GM19193 (cell line): Measurements from ENCODE around the gene COL6A1.

Experiments used
- POLR2A ChIP-seq: IDR thresholded peaks from 4 replicates; pipeline ENCODE4 v1.6.1; 2011; ENCODE audit not compliant: insufficient read depth, insufficient read length; ENCODE audit errors: extremely low read depth

The COL6A1 gene

GRCh38 chr21:45992301-45993209 is 11.0 kb downstream of the COL6A1 start:
- TF ChIP-seq POLR2A, result no peak

- no peak for TF ChIP-seq POLR2A
These were observed 11.9 kb downstream of the COL6A1 start for GRCh38 chr21:45993210-45994085.

GRCh38 chr21:45994086-45994661 is 12.6 kb downstream of the COL6A1 start:
- no peak for TF ChIP-seq POLR2A

GRCh38 chr21:45994759-45995685 is 13.5 kb downstream of the COL6A1 start:
- no peak for TF ChIP-seq POLR2A

DNA sequence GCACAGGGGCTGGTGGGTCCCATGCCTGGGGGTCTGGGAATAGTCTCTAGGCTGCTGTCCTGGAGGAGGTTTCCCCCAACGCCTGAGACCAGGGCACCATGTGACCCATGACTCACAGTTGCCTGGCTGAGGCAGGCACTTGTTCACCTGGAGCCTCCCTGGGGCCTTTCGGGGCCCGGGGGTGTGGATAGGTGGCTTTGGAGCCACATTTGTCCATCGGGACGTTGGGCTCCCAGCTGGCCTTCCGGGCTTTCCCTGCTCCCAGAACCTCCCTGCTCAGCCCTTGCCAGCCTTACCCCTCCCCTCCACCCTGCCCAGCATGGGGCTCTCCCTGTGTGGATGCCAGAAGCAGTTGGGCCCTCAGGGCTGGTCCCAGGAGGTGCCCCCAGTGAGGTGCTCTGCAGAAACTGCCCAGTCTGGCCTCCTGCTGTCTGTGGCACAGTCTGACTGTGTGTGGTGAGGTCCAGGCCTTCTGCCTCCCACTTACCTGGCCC is 14.2 kb downstream of the COL6A1 start:
- TF ChIP-seq POLR2A, result no peak

GRCh38 chr21:45996311-45997204 is 15.0 kb downstream of the COL6A1 start:
- TF ChIP-seq POLR2A, result no peak

- TF ChIP-seq POLR2A, result no peak
These were observed 15.6 kb downstream of the COL6A1 start for GRCh38 chr21:45997205-45997494.

DNA sequence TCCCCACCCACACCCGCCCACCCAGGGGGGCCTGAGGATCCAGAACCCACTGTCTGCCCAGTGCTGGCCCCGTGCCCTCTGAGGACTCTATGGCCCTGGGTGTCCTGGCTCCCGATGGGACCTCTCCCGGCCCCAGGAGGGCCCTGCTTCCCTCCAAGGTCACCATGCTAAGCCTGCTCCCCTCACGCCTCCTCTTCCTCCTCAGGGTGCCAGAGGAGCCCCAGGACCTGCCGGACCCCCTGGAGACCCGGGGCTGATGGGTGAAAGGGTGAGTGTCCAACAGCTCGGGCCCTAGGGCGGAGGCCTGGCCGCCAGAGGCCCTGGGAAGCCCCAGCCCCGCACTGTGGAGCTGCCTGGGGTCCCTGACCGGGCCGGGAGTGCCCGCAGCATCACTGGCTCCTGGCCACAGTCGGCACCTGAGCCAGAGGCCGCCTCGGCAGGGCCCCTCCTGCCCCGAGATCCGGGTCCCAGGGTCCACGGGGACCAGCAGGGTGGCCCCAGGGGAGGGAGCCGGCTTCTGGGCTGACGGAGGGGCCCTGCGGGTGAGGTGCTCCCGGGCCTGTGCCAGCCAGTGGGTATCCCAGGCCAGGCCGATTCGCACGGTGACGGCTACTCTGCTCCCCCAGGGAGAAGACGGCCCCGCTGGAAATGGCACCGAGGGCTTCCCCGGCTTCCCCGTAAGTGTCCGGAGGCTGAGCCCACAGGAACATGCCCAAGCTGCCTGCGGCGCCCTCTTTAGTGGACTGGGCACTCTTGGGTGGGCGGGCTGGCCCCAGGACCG is 16.1 kb downstream of the COL6A1 start:
- TF ChIP-seq POLR2A, result no peak

DNA sequence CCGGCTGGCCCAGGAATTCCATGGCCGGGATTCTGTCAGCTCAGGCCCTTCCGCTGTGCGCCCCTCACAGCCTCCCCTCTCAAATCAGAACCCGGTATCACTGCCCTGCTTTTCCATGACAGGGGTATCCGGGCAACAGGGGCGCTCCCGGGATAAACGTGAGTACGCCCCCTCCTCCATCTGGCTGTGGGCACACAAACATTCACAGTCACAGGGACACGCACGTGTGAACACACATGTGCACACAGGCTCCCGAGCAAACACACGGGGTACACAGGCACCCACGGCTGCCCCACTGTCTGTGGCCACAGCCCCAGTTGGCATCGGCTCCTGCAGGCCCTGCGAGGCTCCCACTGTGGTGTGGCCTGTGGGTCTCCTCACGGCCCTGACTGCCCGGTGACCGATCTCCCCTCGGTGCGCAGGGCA is 16.7 kb downstream of the COL6A1 start:
- no peak for TF ChIP-seq POLR2A

DNA sequence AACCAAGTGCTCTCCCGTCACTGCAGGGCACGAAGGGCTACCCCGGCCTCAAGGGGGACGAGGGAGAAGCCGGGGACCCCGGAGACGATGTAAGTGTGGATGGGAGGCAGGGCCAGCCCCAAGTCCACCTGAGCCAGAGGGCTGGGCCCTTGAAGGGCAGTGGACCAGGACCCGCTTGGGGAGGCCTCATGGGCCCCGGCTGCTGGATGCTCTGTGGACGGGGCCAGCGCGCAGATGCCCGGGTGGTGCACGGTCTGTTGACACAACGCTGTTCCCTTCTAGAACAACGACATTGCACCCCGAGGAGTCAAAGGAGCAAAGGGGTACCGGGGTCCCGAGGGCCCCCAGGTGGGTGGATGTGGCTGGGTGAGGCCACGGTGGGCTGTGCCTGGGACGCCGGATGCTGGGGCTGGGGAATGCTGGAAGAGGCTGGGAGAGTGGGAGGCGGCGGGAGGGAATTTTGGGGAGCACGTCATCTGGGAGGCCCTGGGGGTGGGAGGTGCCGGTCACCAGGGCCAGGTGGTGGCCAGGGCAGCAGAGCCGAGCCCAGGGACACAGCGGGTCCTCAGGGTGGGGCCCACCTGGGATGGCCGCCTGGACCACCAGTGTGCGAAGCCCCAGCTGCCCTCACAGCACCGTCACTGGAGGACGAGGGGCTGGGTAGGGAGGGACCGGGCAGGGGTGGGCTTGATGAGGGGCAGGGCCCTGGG is 17.5 kb downstream of the COL6A1 start:
- no peak for TF ChIP-seq POLR2A

GRCh38 chr21:45999581-46000181 is 18.1 kb downstream of the COL6A1 start:
- no peak for TF ChIP-seq POLR2A
